ENCODE results near the gene BFSP1. TPM values are rescaled to one million over a fixed set of nuclear protein-coding genes. Genes with fewer than 3 reads are reported as not detected.

BFSP1 gene
- total RNA-seq, 1 donor from 2014 or later = 1.0 TPM

- peaks cover 0 to 2% (median 0%) of the 10 kb centered on the region in 3 donors for H3K9me3 ChIP-seq (ENCODE audit: control insufficient read depth in 3 of 3, low read length in 3 of 3)
- no peak overlapping the region for H3K27ac ChIP-seq (ENCODE audit: low read depth, low read length)
- H3K4me3 ChIP-seq (ENCODE audit: low read length in 3 of 3) = no peak overlapping the region
- no peak overlapping the region for H3K9ac ChIP-seq (ENCODE audit: low read depth in 1 of 3, low read length in 3 of 3)
- no peaks in the 10 kb centered on the region for H3K36me3 ChIP-seq (ENCODE audit: control insufficient read depth in 3 of 3, insufficient read depth in 3 of 3, low read length in 3 of 3)
- H3K4me1 ChIP-seq (ENCODE audit: control insufficient read depth in 3 of 3, insufficient read depth in 3 of 3, low read length in 3 of 3) = no peaks in the 10 kb centered on the region
- peaks cover 0 to 17% (median 9%) of the 10 kb centered on the region in 3 donors for H3K27me3 ChIP-seq (ENCODE audit: control insufficient read depth in 3 of 3, insufficient read depth in 3 of 3, low read length in 3 of 3)
These were observed 87.1 kb downstream of the BFSP1 start for GRCh38 chr20:17444091-17444490.

Other genes starting within 250 kb of the BFSP1 start
- gene DSTN, start 38.7 kb upstream of the BFSP1 start, total RNA-seq = 104 TPM
- 76.2 TPM for gene RRBP1, start 150.9 kb upstream of the BFSP1 start, total RNA-seq
- gene BANF2, start 168.6 kb upstream of the BFSP1 start, total RNA-seq = not detected

Data from skeletal muscle tissue (tissue), 4 donors.